Mucosa of stomach (tissue), 1 donor: Measurements from ENCODE around the gene PRDM11.

Experiments used
- H3K27me3 ChIP-seq: one replicate; pipeline ENCODE4 v1.7.0; 2013; ENCODE audit warnings: mild to moderate bottlenecking, low read length; ENCODE audit not compliant: control insufficient read depth, insufficient read depth
- H3K36me3 ChIP-seq: one replicate; pipeline ENCODE4 v1.7.0; 2013; ENCODE audit warnings: low read length; ENCODE audit not compliant: control insufficient read depth, insufficient read depth
- H3K4me1 ChIP-seq: one replicate; pipeline ENCODE4 v1.7.0; 2013; ENCODE audit warnings: mild to moderate bottlenecking, low read length; ENCODE audit not compliant: control insufficient read depth, insufficient read depth
- H3K4me3 ChIP-seq: one replicate; pipeline ENCODE4 v1.7.0; 2013; ENCODE audit warnings: low read length
- H3K9ac ChIP-seq: one replicate; pipeline ENCODE4 v1.7.0; 2013; ENCODE audit warnings: mild to moderate bottlenecking, low read length, moderate library complexity
- H3K9me3 ChIP-seq: one replicate; pipeline ENCODE4 v1.7.0; 2013; ENCODE audit warnings: mild to moderate bottlenecking, low read length, moderate library complexity; ENCODE audit not compliant: control insufficient read depth
- donor health status: Pancreatic carcinoma.

PRDM11 gene

DNA sequence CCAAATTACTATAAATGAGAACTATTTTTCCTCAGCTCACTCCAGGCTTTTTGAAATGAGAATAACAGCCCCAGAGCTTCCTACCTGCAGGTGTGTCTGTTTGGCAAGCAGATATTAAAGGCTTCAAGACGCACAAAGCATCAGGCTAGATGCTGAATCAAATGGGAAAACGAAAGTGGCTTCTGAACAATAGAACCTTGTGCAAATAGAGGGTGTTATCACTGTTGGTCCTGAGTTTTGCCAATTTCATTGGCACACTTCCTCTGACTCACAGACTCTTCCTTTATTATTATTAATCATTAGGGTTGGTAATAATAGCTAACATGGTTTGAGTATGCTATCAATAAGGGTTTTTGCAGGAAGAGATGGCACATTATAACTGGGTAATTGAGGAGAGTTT lies 126.3 kb downstream of the PRDM11 start:
- H3K4me3 ChIP-seq = no peak overlapping the region
- H3K4me1 ChIP-seq = peaks cover 7% of the 10 kb centered on the region
- no peak overlapping the region for H3K9ac ChIP-seq
- H3K36me3 ChIP-seq = no peaks in the 10 kb centered on the region
- H3K27me3 ChIP-seq = no peaks in the 10 kb centered on the region
- no peaks in the 10 kb centered on the region for H3K9me3 ChIP-seq

DNA sequence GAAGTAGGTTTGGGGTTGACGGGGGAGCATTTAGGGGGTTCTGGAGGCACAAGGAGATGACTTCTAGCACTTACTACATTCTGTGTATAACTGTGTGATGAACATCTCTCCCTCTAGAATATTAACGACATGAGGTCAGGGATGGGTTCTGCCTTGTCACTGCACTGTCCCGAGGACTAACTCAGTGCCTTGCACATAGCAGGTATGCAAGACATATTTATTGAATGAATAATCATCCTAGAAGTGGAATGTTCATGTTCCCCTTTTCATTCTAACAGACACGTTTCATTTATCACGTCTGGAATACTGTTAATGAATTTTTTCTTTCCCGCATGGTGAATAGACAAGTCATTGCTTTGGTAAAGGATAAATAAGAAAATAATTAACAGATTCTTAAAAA lies 127.1 kb downstream of the PRDM11 start:
- no peak overlapping the region for H3K9ac ChIP-seq
- no peaks in the 10 kb centered on the region for H3K27me3 ChIP-seq
- H3K36me3 ChIP-seq = no peaks in the 10 kb centered on the region
- H3K9me3 ChIP-seq = no peaks in the 10 kb centered on the region
- peaks cover 7% of the 10 kb centered on the region for H3K4me1 ChIP-seq
- H3K4me3 ChIP-seq = no peak overlapping the region

DNA sequence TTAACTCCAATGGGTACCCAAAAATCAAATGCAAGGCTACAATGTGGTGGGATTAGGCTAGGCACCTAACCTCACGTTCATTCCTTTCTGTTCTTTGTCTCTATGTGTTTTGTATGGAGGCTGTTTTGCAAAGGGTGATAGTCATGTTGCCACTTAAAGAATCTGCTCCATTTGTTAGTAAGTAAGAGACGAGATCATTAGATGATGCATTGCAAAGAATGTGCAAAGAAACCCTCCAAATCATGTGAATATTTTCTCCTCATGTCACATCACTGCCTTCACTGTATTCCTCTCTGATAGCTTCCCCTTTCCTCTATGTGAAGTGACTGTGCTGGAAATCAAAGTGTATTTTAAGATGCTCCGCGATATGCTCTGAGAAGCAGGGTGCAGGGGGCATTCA lies 127.8 kb downstream of the PRDM11 start:
- Histone ChIP-seq H3K36me3 (no peaks in the 10 kb centered on the region), H3K27me3 (no peaks in the 10 kb centered on the region), H3K4me1 (peaks cover 7% of the 10 kb centered on the region), H3K4me3 (no peak overlapping the region), H3K9me3 (no peaks in the 10 kb centered on the region), H3K9ac (no peak overlapping the region)

DNA sequence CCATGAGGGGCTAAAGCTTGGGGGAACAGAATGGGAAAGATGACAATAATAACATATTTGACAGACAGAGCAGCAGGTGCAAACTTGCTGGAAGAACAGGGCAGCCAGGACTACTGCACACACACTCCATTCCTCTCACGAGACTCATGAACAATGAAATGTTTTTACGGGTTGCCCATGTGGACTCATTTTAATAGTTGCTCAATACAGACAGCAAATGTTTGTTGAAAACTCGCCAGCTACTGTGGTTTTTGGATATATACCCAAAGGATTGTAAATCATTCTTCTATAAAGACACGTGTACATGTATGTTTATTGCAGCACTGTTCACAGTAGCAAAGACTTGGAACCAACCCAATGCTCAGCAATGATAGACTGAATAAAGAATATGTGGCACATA lies 129.4 kb downstream of the PRDM11 start:
- Histone ChIP-seq H3K9me3 (no peaks in the 10 kb centered on the region), H3K27me3 (no peaks in the 10 kb centered on the region), H3K4me1 (peaks cover 7% of the 10 kb centered on the region), H3K9ac (no peak overlapping the region), H3K4me3 (no peak overlapping the region), H3K36me3 (no peaks in the 10 kb centered on the region)

DNA sequence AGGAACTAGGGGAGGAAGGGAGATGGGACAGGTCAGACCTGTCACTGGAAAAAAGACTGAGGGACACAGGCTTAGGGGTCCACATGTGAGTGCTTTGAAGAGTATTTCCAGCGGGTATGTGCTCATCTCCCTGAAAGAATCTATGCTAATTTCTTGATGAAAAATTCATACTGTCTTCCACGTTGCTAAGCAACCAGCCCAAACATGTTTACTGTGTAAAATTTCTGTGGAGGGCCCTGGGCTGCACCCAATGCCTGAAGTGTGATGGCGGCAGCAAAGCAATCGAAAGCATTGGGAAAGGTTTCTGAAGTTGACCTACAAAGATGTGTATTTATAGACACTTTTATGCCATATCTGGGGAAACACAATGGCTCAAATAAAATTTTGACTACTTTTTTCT lies 132.3 kb downstream of the PRDM11 start:
- Histone ChIP-seq H3K36me3 (no peaks in the 10 kb centered on the region), H3K4me3 (no peak overlapping the region), H3K9ac (no peak overlapping the region), H3K27me3 (no peaks in the 10 kb centered on the region), H3K9me3 (no peaks in the 10 kb centered on the region), H3K4me1 (no peaks in the 10 kb centered on the region)

DNA sequence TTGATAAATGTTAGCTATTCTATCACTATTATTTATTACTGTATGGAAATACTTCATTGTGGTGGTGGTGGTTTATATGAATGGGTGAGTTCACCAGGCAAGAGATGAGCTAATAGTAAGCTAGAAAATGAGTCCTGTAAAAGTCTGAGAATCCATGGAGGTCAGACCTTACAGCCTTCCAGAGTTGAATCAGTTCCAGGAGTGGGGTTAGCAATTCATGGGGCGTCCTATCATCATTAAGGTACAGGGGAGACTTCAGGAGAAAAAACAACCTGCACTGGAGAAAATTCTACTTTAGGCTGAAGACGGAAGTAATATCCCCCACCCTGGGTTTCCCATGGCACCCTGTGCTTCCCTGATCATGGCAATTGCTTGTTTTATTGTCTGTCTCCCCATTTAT lies 133.2 kb downstream of the PRDM11 start:
- no peak overlapping the region for H3K9ac ChIP-seq
- no peaks in the 10 kb centered on the region for H3K27me3 ChIP-seq
- H3K4me3 ChIP-seq = no peak overlapping the region
- H3K36me3 ChIP-seq = no peaks in the 10 kb centered on the region
- no peaks in the 10 kb centered on the region for H3K9me3 ChIP-seq
- H3K4me1 ChIP-seq = no peaks in the 10 kb centered on the region

DNA sequence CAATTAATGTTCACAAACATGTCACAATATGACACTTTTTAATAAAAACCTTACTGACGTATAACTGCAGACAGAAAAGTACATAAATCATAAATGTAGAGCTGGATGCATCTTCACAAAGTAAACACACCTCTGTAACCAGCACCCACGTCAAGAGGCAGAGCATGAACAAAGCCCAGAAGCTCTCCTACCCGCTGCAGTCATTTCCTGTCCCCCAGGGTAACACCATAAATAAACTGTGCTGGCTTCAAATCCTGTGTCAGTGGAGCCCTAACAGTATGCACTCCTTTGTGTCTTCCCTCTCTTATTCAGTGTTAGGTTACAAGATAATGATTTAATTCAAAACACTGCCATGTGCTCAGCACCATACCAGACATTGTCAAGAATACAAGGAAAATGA lies 134.0 kb downstream of the PRDM11 start:
- Histone ChIP-seq H3K9ac (no peak overlapping the region), H3K4me3 (no peak overlapping the region), H3K36me3 (no peaks in the 10 kb centered on the region), H3K4me1 (no peaks in the 10 kb centered on the region), H3K9me3 (no peaks in the 10 kb centered on the region), H3K27me3 (peaks cover 5% of the 10 kb centered on the region)

DNA sequence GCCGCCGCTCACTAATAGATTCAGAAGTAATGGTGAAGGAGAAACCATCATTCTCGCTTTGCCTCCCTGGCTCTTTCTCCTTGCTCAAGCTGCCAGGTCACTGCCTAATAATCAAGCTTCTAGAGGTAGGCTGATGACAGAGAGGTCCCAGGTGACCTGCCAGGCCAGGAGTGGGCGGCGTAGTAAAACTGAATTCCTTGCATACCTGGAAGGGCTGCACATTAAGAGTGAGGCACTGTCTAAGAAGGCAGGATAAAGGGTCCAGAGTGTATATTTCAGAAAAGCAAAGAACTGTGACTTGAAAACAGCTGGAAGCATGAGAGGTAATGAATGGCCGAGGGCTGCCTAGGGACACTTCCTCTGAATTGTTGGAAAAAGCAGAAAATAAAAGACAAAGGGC lies 135.6 kb downstream of the PRDM11 start:
- Histone ChIP-seq H3K9ac (no peak overlapping the region), H3K4me3 (no peak overlapping the region), H3K9me3 (no peaks in the 10 kb centered on the region), H3K27me3 (peaks cover 21% of the 10 kb centered on the region), H3K4me1 (peaks cover 11% of the 10 kb centered on the region), H3K36me3 (no peaks in the 10 kb centered on the region)
